HCT116 (cell line): ENCODE results near the gene TMED10.

Source experiments
- ATF3 ChIP-seq: IDR thresholded peaks from 2 replicates; pipeline ENCODE4 v1.6.1; 2012
- CEBPB ChIP-seq: IDR thresholded peaks from 2 replicates; pipeline ENCODE4 v1.6.1; 2012; ENCODE audit warnings: low read depth
- CTCF ChIP-seq, 3 experiments: fragments of 200-600 bp in 1 of 3; sonication (generic) in 1 of 3; IDR thresholded peaks in 2 of 3; conservative IDR thresholded peaks in 1 of 3; 2 replicates each; pipeline ENCODE4 v1.5.1; 2012 to 2017; ENCODE audit warnings: low read depth in 2 of 3, low read length in 2 of 3, antibody characterized with exemption in 1 of 3, borderline replicate concordance in 1 of 3, control low read depth in 1 of 3, mild to moderate bottlenecking in 1 of 3, mixed read lengths in 1 of 3, mixed run types in 1 of 3, moderate library complexity in 1 of 3; ENCODE audit not compliant: insufficient read depth in 1 of 3
- EGR1 ChIP-seq: IDR thresholded peaks from 2 replicates; pipeline ENCODE4 v1.6.1; 2012; ENCODE audit warnings: low read depth
- EZH2 ChIP-seq: fragments of 200-600 bp; sonication (generic); IDR thresholded peaks from 2 replicates; pipeline ENCODE4 v1.6.1; 2017; ENCODE audit warnings: antibody characterized with exemption, mixed run types
- EZH2phosphoT487 ChIP-seq: fragments of 200-600 bp; IDR thresholded peaks from 2 replicates; pipeline ENCODE4 v1.6.1; 2018; ENCODE audit warnings: antibody characterized with exemption, borderline replicate concordance
- MAX ChIP-seq: IDR thresholded peaks from 2 replicates; pipeline ENCODE4 v1.6.1; 2012
- POLR2AphosphoS5 ChIP-seq: IDR thresholded peaks from 2 replicates; pipeline ENCODE4 v1.6.1; 2011; ENCODE audit warnings: mild to moderate bottlenecking, low read depth, low read length, moderate library complexity
- RAD21 ChIP-seq: IDR thresholded peaks from 2 replicates; pipeline ENCODE4 v1.6.1; 2012; ENCODE audit warnings: low read depth, mild to moderate bottlenecking
- REST ChIP-seq: IDR thresholded peaks from 2 replicates; pipeline ENCODE4 v1.6.1; 2012; ENCODE audit warnings: low read depth
- SP1 ChIP-seq: IDR thresholded peaks from 2 replicates; pipeline ENCODE4 v1.6.1; 2012; ENCODE audit warnings: low read depth
- TCF7L2 ChIP-seq: IDR thresholded peaks from 2 replicates; pipeline ENCODE4 v1.7.0; 2011; ENCODE audit warnings: borderline replicate concordance, inconsistent platforms; ENCODE audit not compliant: insufficient read depth, insufficient read length; ENCODE audit errors: extremely low read depth
- YY1 ChIP-seq: IDR thresholded peaks from 2 replicates; pipeline ENCODE4 v1.6.1; 2011; ENCODE audit warnings: low read length, low read depth, moderate library complexity, mild to moderate bottlenecking; ENCODE audit not compliant: insufficient replicate concordance; ENCODE audit errors: extremely low read depth

- TF ChIP-seq SP1 (no peak), EZH2 (no peak), REST (no peak), TCF7L2 (no peak), POLR2AphosphoS5 (no peak), EGR1 (no peak), CTCF (IDR thresholded peaks at IDR 0.05 in 2 of 3, conservative IDR thresholded peaks at IDR 0.05 in 1 of 3; ENCODE audit: borderline replicate concordance in 1 of 3, insufficient read depth in 1 of 3, low read depth in 2 of 3, low read length in 2 of 3) (no peak), CEBPB (no peak), ATF3 (no peak), MAX (no peak), RAD21 (no peak), YY1 (no peak), EZH2phosphoT487 (no peak)
Observed at GRCh38 chr14:75151851-75152250, 24.6 kb downstream of the TMED10 start.
